Transverse colon (tissue), 4 donors: ENCODE results near the gene PDZD2.

ENCODE experiments used
- EP300 ChIP-seq: sonication (generic); formaldehyde crosslinking; IDR thresholded peaks from one replicate; pipeline ENCODE4 v1.6.1; 2017; ENCODE audit warnings: antibody characterized with exemption, low read depth
- POLR2A ChIP-seq: fragments of 450-650 bp; IDR thresholded peaks from one replicate; pipeline ENCODE4 v1.6.1; 2016; ENCODE audit warnings: antibody characterized with exemption, mild to moderate bottlenecking, moderate library complexity
- POLR2AphosphoS5 ChIP-seq, 3 donors: sonication (generic); formaldehyde crosslinking; IDR thresholded peaks; one replicate each; pipeline ENCODE4 v1.6.1; 2016; ENCODE audit warnings: antibody characterized with exemption in 3 of 3
- TF ChIP-seq, protein P1 (sequence below), 5 experiments: fragments of 200-600 bp in 3 of 5; fragments of 450-650 bp in 2 of 5; sonication (generic) in 3 of 5; IDR thresholded peaks; 1 replicate in 2 of 5; 2 replicates in 3 of 5; pipeline ENCODE4 v1.5.1; 2016 to 2017; ENCODE audit warnings: antibody characterized with exemption in 5 of 5, inconsistent platforms in 3 of 5, mild to moderate bottlenecking in 2 of 5, moderate library complexity in 1 of 5

GRCh38 chr5:32136342-32136741, 497.4 kb downstream of the PDZD2 start:
- TF ChIP-seq POLR2A (no peak), EP300 (no peak), POLR2AphosphoS5 (IDR thresholded peaks at IDR 0.05) (no peak)
- TF ChIP-seq, protein P1, sequence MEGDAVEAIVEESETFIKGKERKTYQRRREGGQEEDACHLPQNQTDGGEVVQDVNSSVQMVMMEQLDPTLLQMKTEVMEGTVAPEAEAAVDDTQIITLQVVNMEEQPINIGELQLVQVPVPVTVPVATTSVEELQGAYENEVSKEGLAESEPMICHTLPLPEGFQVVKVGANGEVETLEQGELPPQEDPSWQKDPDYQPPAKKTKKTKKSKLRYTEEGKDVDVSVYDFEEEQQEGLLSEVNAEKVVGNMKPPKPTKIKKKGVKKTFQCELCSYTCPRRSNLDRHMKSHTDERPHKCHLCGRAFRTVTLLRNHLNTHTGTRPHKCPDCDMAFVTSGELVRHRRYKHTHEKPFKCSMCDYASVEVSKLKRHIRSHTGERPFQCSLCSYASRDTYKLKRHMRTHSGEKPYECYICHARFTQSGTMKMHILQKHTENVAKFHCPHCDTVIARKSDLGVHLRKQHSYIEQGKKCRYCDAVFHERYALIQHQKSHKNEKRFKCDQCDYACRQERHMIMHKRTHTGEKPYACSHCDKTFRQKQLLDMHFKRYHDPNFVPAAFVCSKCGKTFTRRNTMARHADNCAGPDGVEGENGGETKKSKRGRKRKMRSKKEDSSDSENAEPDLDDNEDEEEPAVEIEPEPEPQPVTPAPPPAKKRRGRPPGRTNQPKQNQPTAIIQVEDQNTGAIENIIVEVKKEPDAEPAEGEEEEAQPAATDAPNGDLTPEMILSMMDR (IDR thresholded peaks at IDR 0.05): no peak
